ENCODE data around the gene PRKAR1A. TPM values are rescaled to one million over a fixed set of nuclear protein-coding genes. Genes with fewer than 3 reads are reported as not detected.
"Not testable (repeated sequence)": the region's sequence is repeated elsewhere in the genome, so short reads cannot be mapped to it uniquely, and the experiment has no call there.

PRKAR1A gene
- total RNA-seq, 1 donor from 2014 or later = 258 TPM

GRCh38 chr17:68511254-68511670 is 968 bp upstream of the PRKAR1A start:
- DNase-seq (ENCODE audit: low spot score) = peak; percentile 54

- DNase-seq (ENCODE audit: low spot score) = peak; percentile 66
These were observed 471 bp upstream of the PRKAR1A start for GRCh38 chr17:68511671-68512246.

GRCh38 chr17:68512960-68513474 is 787 bp downstream of the PRKAR1A start:
- DNase-seq (ENCODE audit: low spot score) = no peak

GRCh38 chr17:68513932-68514331 is 1.7 kb downstream of the PRKAR1A start:
- no peak for DNase-seq (ENCODE audit: low spot score)

GRCh38 chr17:68514831-68515635 is 2.8 kb downstream of the PRKAR1A start:
- DNase-seq (ENCODE audit: low spot score) = no peak

- DNase-seq (ENCODE audit: low spot score) = no peak
These were observed 4.5 kb downstream of the PRKAR1A start for GRCh38 chr17:68516732-68517131.

GRCh38 chr17:68517605-68518004 is 5.4 kb downstream of the PRKAR1A start:
- DNase-seq (ENCODE audit: low spot score) = not testable (repeated sequence)

- DNase-seq (ENCODE audit: low spot score) = no peak
These were observed 6.0 kb downstream of the PRKAR1A start for GRCh38 chr17:68518063-68518815.

GRCh38 chr17:68519051-68519450 is 6.8 kb downstream of the PRKAR1A start:
- not testable (repeated sequence) for DNase-seq (ENCODE audit: low spot score)

GRCh38 chr17:68519911-68520310 is 7.7 kb downstream of the PRKAR1A start:
- no peak for DNase-seq (ENCODE audit: low spot score)

- no peak for DNase-seq (ENCODE audit: low spot score)
These were observed 10.0 kb downstream of the PRKAR1A start for GRCh38 chr17:68522266-68522665.

- no peak for DNase-seq (ENCODE audit: low spot score)
These were observed 14.3 kb downstream of the PRKAR1A start for GRCh38 chr17:68526548-68526947.

GRCh38 chr17:68527314-68527713 is 15.1 kb downstream of the PRKAR1A start:
- DNase-seq (ENCODE audit: low spot score) = no peak

GRCh38 chr17:68531252-68531651 is 19.0 kb downstream of the PRKAR1A start:
- DNase-seq (ENCODE audit: low spot score) = no peak

- DNase-seq (ENCODE audit: low spot score) = no peak
These were observed 20.6 kb downstream of the PRKAR1A start for GRCh38 chr17:68532826-68533225.

GRCh38 chr17:68533887-68534694 is 21.9 kb downstream of the PRKAR1A start:
- no peak for DNase-seq (ENCODE audit: low spot score)

GRCh38 chr17:68534695-68535088 is 22.5 kb downstream of the PRKAR1A start:
- DNase-seq (ENCODE audit: low spot score) = no peak

- no peak for DNase-seq (ENCODE audit: low spot score)
These were observed 23.7 kb downstream of the PRKAR1A start for GRCh38 chr17:68535922-68536321.

GRCh38 chr17:68539548-68540467 is 27.6 kb downstream of the PRKAR1A start:
- DNase-seq (ENCODE audit: low spot score) = peak; percentile 49

- no peak for DNase-seq (ENCODE audit: low spot score)
These were observed 28.8 kb downstream of the PRKAR1A start for GRCh38 chr17:68540981-68541380.

All from mucosa of gallbladder (tissue), 1 donor.